ENCODE measurements around the gene TPSAB1.

GRCh38 chr16:1256874-1257322, 16.4 kb downstream of the TPSAB1 start:
- TF ChIP-seq, protein P1, sequence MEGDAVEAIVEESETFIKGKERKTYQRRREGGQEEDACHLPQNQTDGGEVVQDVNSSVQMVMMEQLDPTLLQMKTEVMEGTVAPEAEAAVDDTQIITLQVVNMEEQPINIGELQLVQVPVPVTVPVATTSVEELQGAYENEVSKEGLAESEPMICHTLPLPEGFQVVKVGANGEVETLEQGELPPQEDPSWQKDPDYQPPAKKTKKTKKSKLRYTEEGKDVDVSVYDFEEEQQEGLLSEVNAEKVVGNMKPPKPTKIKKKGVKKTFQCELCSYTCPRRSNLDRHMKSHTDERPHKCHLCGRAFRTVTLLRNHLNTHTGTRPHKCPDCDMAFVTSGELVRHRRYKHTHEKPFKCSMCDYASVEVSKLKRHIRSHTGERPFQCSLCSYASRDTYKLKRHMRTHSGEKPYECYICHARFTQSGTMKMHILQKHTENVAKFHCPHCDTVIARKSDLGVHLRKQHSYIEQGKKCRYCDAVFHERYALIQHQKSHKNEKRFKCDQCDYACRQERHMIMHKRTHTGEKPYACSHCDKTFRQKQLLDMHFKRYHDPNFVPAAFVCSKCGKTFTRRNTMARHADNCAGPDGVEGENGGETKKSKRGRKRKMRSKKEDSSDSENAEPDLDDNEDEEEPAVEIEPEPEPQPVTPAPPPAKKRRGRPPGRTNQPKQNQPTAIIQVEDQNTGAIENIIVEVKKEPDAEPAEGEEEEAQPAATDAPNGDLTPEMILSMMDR (IDR thresholded peaks at IDR 0.05; ENCODE audit: insufficient read depth, low read depth, low read length) = no peak
- TF ChIP-seq EZH2 (IDR thresholded peaks at IDR 0.05; ENCODE audit: insufficient read depth, low read length) = no peak
